DOHH2 (cell line): ENCODE measurements around the gene TEX30.

Experiments used
- CTCF ChIP-seq: fragments of 200-600 bp; sonication (generic); IDR thresholded peaks from one replicate; pipeline ENCODE4 v1.5.1; 2014; ENCODE audit warnings: antibody characterized with exemption, mild to moderate bottlenecking, low read depth, low read length; ENCODE audit not compliant: poor library complexity, severe bottlenecking
- EZH2phosphoT487 ChIP-seq: fragments of 200-600 bp; sonication (generic); IDR thresholded peaks from 2 replicates; pipeline ENCODE4 v1.6.1; 2017; ENCODE audit warnings: borderline replicate concordance, mild to moderate bottlenecking, antibody characterized with exemption, low read length, moderate library complexity, mixed read lengths

- no peak for TF ChIP-seq CTCF
- TF ChIP-seq EZH2phosphoT487: no peak
Measured at GRCh38 chr13:102774214-102774568, 605 bp upstream of the TEX30 start.
